ENCODE measurements around the gene ZNF415.
"Not testable (repeated sequence)": the region's sequence is repeated elsewhere in the genome, so short reads cannot be mapped to it uniquely, and the experiment has no call there.

ZNF415 gene

GRCh38 chr19:53136432-53136831 is 3.7 kb upstream of the ZNF415 start:
- Histone ChIP-seq H3K27ac (ENCODE audit: low read length) (no peak overlapping the region), H3K27me3 (ENCODE audit: low read depth, low read length) (no peaks in the 10 kb centered on the region), H4K20me1 (ENCODE audit: insufficient read depth, low read length) (no peaks in the 10 kb centered on the region), H3K36me3 (replicated peaks; ENCODE audit: low read depth, low read length) (no peaks in the 10 kb centered on the region), H2AFZ (ENCODE audit: low read depth, low read length) (no peak overlapping the region), H3K79me2 (ENCODE audit: low read length) (no peaks in the 10 kb centered on the region), H3K4me2 (ENCODE audit: low read length) (no peak overlapping the region), H3K4me1 (ENCODE audit: low read length) (no peaks in the 10 kb centered on the region), H3K4me3 (ENCODE audit: low read length) (no peak overlapping the region), H3K9me3 (ENCODE audit: insufficient read depth, low read length) (0 out of 2 replicates have a peak, but pooled peaks cover 3% of the 10 kb centered on the region), H3K9ac (ENCODE audit: low read length) (no peak overlapping the region)
- no peak for TF ChIP-seq EZH2phosphoT487 (IDR thresholded peaks at IDR 0.05; ENCODE audit: low read depth)
- TF ChIP-seq, protein P1, sequence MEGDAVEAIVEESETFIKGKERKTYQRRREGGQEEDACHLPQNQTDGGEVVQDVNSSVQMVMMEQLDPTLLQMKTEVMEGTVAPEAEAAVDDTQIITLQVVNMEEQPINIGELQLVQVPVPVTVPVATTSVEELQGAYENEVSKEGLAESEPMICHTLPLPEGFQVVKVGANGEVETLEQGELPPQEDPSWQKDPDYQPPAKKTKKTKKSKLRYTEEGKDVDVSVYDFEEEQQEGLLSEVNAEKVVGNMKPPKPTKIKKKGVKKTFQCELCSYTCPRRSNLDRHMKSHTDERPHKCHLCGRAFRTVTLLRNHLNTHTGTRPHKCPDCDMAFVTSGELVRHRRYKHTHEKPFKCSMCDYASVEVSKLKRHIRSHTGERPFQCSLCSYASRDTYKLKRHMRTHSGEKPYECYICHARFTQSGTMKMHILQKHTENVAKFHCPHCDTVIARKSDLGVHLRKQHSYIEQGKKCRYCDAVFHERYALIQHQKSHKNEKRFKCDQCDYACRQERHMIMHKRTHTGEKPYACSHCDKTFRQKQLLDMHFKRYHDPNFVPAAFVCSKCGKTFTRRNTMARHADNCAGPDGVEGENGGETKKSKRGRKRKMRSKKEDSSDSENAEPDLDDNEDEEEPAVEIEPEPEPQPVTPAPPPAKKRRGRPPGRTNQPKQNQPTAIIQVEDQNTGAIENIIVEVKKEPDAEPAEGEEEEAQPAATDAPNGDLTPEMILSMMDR (IDR thresholded peaks at IDR 0.05; ENCODE audit: low read depth, low read length): no peak

- no peak overlapping the region for H3K4me2 ChIP-seq (ENCODE audit: low read length)
- no peaks in the 10 kb centered on the region for H4K20me1 ChIP-seq (ENCODE audit: insufficient read depth, low read length)
- H3K9ac ChIP-seq (ENCODE audit: low read length): no peak overlapping the region
- H3K36me3 ChIP-seq (replicated peaks; ENCODE audit: low read depth, low read length): no peaks in the 10 kb centered on the region
- TF ChIP-seq, protein P1 (IDR thresholded peaks at IDR 0.05; ENCODE audit: low read depth, low read length): no peak
- no peak for TF ChIP-seq EZH2phosphoT487 (IDR thresholded peaks at IDR 0.05; ENCODE audit: low read depth)
- H3K9me3 ChIP-seq (ENCODE audit: insufficient read depth, low read length): no peaks in the 10 kb centered on the region
- H3K4me3 ChIP-seq (ENCODE audit: low read length): no peak overlapping the region
- no peaks in the 10 kb centered on the region for H3K79me2 ChIP-seq (ENCODE audit: low read length)
- H3K4me1 ChIP-seq (ENCODE audit: low read length): no peaks in the 10 kb centered on the region
- no peaks in the 10 kb centered on the region for H3K27me3 ChIP-seq (ENCODE audit: low read depth, low read length)
- no peak overlapping the region for H3K27ac ChIP-seq (ENCODE audit: low read length)
- no peak overlapping the region for H2AFZ ChIP-seq (ENCODE audit: low read depth, low read length)
Measured at GRCh38 chr19:53131727-53132126, 983 bp downstream of the ZNF415 start.

DNA sequence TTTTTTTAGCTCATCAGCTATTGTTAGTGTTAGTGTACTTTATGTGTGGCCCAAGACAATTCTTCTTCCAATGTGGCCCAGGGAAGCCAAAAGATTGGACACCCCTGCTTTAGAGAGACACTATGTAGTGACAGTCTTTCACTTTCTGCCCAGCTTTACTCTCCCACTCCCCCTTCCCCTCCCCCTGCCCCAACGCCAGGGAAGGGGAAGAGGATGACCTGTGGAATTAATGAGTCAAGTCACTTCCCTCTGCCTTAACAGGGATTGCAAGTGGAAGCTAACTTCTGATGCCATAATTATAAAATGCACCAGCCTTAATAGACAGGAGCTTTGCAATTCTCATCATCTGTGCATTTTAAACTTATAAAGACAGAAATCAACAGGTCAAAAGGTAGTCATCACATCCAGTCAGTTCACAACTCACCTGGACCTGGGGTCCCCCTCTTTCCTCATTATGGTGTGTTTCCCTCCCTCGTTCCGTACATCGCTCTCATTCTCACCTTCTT is 1.6 kb downstream of the ZNF415 start:
- Histone ChIP-seq H2AFZ (ENCODE audit: low read depth, low read length) (no peak overlapping the region), H3K27me3 (ENCODE audit: low read depth, low read length) (no peaks in the 10 kb centered on the region), H3K4me1 (ENCODE audit: low read length) (no peaks in the 10 kb centered on the region), H3K36me3 (replicated peaks; ENCODE audit: low read depth, low read length) (no peaks in the 10 kb centered on the region), H3K27ac (ENCODE audit: low read length) (no peak overlapping the region), H3K79me2 (ENCODE audit: low read length) (no peaks in the 10 kb centered on the region), H3K9ac (ENCODE audit: low read length) (no peak overlapping the region), H4K20me1 (ENCODE audit: insufficient read depth, low read length) (no peaks in the 10 kb centered on the region), H3K9me3 (ENCODE audit: insufficient read depth, low read length) (no peaks in the 10 kb centered on the region), H3K4me3 (ENCODE audit: low read length) (no peak overlapping the region), H3K4me2 (ENCODE audit: low read length) (no peak overlapping the region)
- TF ChIP-seq, protein P1 (IDR thresholded peaks at IDR 0.05; ENCODE audit: low read depth, low read length): no peak
- TF ChIP-seq EZH2phosphoT487 (IDR thresholded peaks at IDR 0.05; ENCODE audit: low read depth): no peak

- Histone ChIP-seq H2AFZ (ENCODE audit: low read depth, low read length) (no peak overlapping the region), H3K4me2 (ENCODE audit: low read length) (no peak overlapping the region), H3K9me3 (ENCODE audit: insufficient read depth, low read length) (no peaks in the 10 kb centered on the region), H3K27me3 (ENCODE audit: low read depth, low read length) (no peaks in the 10 kb centered on the region), H4K20me1 (ENCODE audit: insufficient read depth, low read length) (no peaks in the 10 kb centered on the region), H3K9ac (ENCODE audit: low read length) (no peak overlapping the region), H3K36me3 (replicated peaks; ENCODE audit: low read depth, low read length) (no peaks in the 10 kb centered on the region), H3K4me3 (ENCODE audit: low read length) (no peak overlapping the region), H3K27ac (ENCODE audit: low read length) (no peak overlapping the region), H3K4me1 (ENCODE audit: low read length) (no peaks in the 10 kb centered on the region), H3K79me2 (ENCODE audit: low read length) (no peaks in the 10 kb centered on the region)
- TF ChIP-seq EZH2phosphoT487 (IDR thresholded peaks at IDR 0.05; ENCODE audit: low read depth): no peak
- TF ChIP-seq, protein P1 (IDR thresholded peaks at IDR 0.05; ENCODE audit: low read depth, low read length): no peak
Measured at GRCh38 chr19:53130506-53130905, 2.2 kb downstream of the ZNF415 start.

DNA sequence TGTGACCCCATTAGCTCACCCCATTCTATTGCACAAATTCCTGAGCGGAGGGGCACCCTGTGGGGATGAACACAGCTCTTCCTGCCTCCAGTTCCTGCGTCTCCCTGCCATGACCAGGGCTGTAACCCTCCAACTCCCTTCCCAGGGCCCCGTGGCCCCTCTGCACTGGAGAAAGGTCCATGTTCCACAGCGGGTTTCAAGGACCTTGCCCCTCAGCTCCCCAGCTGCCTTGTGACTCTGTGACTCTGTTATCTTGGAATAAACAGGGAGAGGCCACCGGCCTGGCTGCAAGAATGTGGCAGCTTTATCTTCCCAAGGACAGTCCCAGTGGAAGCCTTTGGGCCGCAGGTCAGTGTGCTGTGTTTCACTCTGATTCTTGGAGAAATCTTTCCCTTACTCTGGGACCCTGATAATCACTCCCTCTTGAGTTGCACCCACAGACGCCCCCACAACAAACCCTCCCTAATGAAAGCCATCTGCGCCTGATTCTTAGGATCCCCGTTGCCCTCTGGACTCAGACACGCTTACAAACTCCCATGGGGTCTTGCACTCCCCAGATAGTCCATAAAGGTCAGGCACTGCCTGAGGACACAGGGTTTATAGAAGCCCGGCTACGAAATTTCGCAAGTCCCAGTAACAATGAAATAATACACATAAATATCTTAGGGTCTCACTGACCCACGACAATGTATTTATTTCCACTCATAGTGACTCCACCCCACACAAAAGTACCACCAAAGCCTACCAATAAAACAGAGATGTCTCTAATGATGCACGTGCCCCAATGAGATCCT is 5.8 kb downstream of the ZNF415 start:
- H3K27me3 ChIP-seq (ENCODE audit: low read depth, low read length); H3K27ac ChIP-seq (ENCODE audit: low read length); H3K4me3 ChIP-seq (ENCODE audit: low read length); H3K9me3 ChIP-seq (ENCODE audit: insufficient read depth, low read length); H3K36me3 ChIP-seq (replicated peaks; ENCODE audit: low read depth, low read length); H4K20me1 ChIP-seq (ENCODE audit: insufficient read depth, low read length); H2AFZ ChIP-seq (ENCODE audit: low read depth, low read length); H3K4me1 ChIP-seq (ENCODE audit: low read length); H3K79me2 ChIP-seq (ENCODE audit: low read length); H3K9ac ChIP-seq (ENCODE audit: low read length); H3K4me2 ChIP-seq (ENCODE audit: low read length): not testable (repeated sequence)
